GM12874 (cell line): ENCODE results near the gene CERS6.

ENCODE experiments used
- TF ChIP-seq, protein P1 (sequence below): IDR thresholded peaks from 2 replicates; pipeline ENCODE4 v1.5.1; 2011; ENCODE audit warnings: low read depth, mild to moderate bottlenecking, control low read depth, low read length, moderate library complexity; ENCODE audit not compliant: insufficient read depth

Gene CERS6

DNA sequence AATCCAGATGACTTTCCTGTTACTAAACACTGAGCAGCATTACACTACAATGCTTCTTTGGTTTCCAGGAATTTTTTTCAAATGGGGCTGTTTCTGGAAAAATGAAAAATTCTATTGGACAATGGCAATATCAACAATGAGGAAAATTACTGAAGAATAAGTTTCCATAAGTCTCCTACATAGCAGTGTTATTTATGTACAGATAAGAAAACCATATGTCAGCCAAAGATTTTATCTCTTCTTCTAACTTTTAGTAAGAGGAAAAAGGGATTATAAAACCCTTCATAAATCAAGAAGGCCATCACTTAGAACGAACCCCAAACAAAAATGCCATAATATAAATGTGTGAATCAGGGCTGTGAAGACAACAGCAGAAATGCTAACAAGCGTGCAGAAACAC, 314.7 kb downstream of the CERS6 start:
- TF ChIP-seq, protein P1, sequence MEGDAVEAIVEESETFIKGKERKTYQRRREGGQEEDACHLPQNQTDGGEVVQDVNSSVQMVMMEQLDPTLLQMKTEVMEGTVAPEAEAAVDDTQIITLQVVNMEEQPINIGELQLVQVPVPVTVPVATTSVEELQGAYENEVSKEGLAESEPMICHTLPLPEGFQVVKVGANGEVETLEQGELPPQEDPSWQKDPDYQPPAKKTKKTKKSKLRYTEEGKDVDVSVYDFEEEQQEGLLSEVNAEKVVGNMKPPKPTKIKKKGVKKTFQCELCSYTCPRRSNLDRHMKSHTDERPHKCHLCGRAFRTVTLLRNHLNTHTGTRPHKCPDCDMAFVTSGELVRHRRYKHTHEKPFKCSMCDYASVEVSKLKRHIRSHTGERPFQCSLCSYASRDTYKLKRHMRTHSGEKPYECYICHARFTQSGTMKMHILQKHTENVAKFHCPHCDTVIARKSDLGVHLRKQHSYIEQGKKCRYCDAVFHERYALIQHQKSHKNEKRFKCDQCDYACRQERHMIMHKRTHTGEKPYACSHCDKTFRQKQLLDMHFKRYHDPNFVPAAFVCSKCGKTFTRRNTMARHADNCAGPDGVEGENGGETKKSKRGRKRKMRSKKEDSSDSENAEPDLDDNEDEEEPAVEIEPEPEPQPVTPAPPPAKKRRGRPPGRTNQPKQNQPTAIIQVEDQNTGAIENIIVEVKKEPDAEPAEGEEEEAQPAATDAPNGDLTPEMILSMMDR, result no peak

DNA sequence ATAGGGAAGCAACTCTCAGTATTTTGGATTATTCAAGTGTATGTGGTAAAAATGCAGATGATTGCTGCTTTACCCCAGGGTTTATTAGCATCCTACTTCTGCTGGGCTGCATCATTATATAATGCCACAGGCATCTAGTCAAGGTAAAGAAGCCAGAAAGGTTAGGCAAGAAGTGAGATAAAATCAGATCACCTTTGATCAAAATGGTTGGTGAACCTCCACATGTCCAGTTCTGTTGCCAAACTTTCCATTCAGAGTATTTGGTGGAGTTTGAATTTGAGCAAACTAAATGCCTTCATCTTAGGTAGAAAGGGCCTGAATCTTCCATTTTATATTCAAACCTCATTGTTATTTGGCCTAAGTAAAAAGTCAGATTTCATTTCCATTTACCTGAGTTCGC, 316.6 kb downstream of the CERS6 start:
- TF ChIP-seq, protein P1, result no peak

DNA sequence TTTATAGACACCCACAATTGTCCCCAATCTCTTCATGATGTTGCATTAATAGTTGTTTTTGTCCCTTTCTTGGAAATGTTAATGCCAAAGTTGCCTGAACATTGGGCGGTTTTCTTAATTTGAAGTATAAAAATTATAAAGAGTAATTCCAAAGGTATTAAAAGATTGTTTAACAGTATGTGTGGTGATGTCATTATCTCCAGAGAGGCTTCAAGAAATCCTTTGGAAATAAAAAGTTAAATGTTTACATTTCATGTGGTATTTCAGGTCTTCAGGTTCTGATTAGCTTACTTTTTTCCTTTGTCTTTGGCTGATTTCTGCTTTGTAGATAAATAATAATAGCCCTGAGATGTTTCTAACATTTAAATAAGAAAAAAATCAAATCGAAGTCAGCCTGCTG, 317.1 kb downstream of the CERS6 start:
- TF ChIP-seq, protein P1, result no peak

DNA sequence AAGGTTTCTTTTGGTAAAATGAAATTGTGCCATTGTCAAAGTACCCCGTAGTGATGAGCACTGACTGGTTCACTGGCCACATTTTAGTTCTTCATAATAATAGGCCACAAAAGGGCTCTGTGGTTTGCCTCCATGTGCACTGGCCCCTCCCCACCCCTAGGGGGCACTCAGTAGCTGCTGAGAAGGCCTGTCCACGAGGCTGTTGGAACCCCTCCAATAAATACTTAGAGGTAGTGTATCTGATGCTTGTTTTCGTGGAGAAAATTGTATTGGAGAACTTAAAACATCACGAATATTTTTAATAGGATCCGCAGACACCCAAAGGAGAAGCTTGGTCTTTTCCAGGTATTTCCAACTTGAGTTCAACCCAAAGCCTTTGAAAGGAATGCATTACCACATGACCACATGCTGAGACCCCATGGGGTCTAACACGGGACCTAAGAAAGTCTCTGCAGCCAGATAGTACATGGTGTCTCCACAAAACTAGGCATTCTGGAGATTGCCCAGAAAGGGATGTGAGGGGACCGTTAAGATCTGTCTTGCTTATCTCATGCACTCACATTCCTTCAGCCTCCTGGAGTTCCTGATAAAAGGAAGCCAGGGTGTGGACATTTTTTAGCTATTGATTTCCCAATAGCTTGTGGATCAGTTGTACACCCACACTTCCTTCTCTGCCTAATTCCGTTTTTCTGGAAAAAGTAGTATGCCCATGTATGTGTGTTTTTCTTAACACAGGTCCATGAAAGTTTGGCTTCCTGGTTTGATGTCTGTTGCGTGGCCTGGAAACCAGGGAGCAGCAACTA, 317.8 kb downstream of the CERS6 start:
- TF ChIP-seq, protein P1, result peak; percentile 81

DNA sequence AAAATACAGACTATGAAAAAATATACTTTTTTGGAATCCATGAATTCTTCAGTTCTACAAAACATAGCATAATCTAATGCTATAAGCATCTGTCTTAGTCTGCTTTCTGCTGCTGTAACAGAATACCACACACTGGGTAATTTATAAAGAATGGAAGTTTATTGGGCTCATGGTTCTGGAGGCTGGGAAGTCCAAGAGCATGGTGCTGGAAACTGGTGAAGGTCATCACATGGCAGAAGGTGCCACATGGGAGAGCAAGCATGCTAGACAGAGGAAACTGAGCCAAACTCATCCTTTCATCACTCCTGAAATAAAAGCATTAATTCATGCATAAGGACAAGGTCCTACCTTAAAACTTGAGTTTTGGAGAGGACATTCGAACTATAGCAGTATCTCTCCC, 319.8 kb downstream of the CERS6 start:
- TF ChIP-seq, protein P1, result no peak

DNA sequence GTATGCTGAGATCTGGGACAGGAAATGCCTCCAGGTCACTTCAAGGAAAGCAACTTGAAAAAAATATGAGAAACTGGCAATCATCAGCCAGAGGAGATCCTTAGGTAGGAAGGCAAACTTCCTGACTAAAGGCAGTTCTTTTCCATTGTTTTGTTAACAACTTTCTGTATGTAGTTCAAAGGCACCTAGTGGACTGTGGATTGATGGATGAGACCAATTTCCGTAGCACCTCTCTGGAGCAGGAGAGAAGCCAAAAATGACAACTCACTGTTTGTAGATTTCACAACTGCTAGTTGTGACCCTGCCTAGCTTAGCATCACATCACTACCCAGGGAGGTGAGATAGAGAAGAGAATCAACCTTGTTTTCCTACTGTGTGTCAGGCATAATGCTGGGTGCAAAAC, 324.6 kb downstream of the CERS6 start:
- TF ChIP-seq, protein P1, result no peak

DNA sequence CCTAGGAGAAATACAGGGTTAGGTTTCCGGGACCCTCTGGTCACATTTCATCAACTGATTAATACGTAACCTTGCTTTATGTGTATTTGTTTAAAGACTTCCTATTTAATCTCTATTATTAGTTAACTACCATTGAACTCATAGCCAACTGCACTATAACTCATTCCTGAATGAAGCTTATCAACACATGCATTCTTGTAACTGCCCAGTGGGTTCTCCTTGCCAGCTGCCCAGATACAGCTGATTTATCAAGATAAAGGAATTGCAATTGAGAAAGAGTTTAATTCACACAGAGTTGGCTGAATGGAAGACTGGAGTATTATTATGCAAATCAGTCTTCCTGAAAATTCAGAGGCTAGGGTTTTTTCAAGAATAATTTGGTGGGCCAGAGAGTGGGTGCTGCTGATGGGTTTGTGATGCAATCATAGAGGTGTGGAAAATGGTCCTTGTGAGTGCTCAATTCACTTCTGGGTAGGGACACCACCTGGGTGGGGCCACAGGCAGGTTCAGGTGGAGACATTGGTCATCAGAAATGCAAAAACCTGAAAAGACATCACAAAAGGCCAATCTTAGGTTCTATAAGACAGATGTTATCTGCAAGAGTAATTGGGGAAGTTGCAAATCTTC, 325.2 kb downstream of the CERS6 start:
- TF ChIP-seq, protein P1, result no peak
